HEK293 (cell line): ENCODE results near the gene RTCB.

Experiments
- CTCF ChIA-PET: fragments of 350-600 bp; formaldehyde crosslinking; extraction: SDS; loops from one replicate; lab custom pipeline; 2021; ENCODE audit warnings: antibody characterized with exemption; lab: Yijun Ruan, JAX
- POLR2A ChIA-PET: fragments of 300-600 bp; formaldehyde crosslinking; extraction: SDS; loops from one replicate; lab custom pipeline; 2020; ENCODE audit warnings: antibody characterized with exemption, inconsistent platforms; lab: Yijun Ruan, JAX
- H3K27ac ChIP-seq: fragments of 200-500 bp; sonication (Bioruptor generic); 2 replicates; pipeline ENCODE4 v1.5.1; 2014; ENCODE audit warnings: low read depth, low read length, control low read depth, inconsistent platforms; ENCODE audit errors: extremely low read depth
- H3K36me3 ChIP-seq, 2 experiments: fragments of 200-500 bp in 1 of 2; sonication (Bioruptor generic) in 1 of 2; 1 replicate in 1 of 2; 2 replicates in 1 of 2; pipeline ENCODE4 v1.5.1; 2014 to 2017; ENCODE audit warnings: inconsistent platforms in 2 of 2, low read length in 2 of 2; ENCODE audit not compliant: control insufficient read depth in 2 of 2, insufficient read depth in 1 of 2
- H3K4me1 ChIP-seq: fragments of 200-500 bp; sonication (Bioruptor generic); 2 replicates; pipeline ENCODE4 v1.5.1; 2014; ENCODE audit warnings: mild to moderate bottlenecking, low read length, inconsistent platforms; ENCODE audit not compliant: control insufficient read depth, insufficient read depth
- H3K4me3 ChIP-seq: 2 replicates; pipeline ENCODE4 v1.5.1; 2011; ENCODE audit warnings: low read depth, mild to moderate bottlenecking, control low read depth, low read length, moderate library complexity
- H3K9me3 ChIP-seq: fragments of 200-500 bp; sonication (Bioruptor generic); 2 replicates; pipeline ENCODE4 v1.5.1; 2014; ENCODE audit warnings: low read depth, low read length, inconsistent platforms; ENCODE audit not compliant: control insufficient read depth, insufficient read depth
- AEBP2 ChIP-seq: fragments of 450-650 bp; formaldehyde crosslinking; IDR thresholded peaks from 2 replicates; pipeline ENCODE4 v1.5.1; 2016; ENCODE audit warnings: missing biosample characterization, missing genetic modification characterization, borderline replicate concordance
- FEZF1 ChIP-seq: fragments of 450-650 bp; formaldehyde crosslinking; IDR thresholded peaks from 2 replicates; pipeline ENCODE4 v1.5.1; 2016; ENCODE audit warnings: missing biosample characterization, missing genetic modification characterization
- GLIS1 ChIP-seq: fragments of 450-650 bp; formaldehyde crosslinking; IDR thresholded peaks from 2 replicates; pipeline ENCODE4 v1.5.1; 2016; ENCODE audit warnings: missing biosample characterization, missing genetic modification characterization
- HOXA7 ChIP-seq: sonication (generic); formaldehyde crosslinking; IDR thresholded peaks from 2 replicates; pipeline ENCODE4 v1.8.1; 2022; ENCODE audit warnings: missing genetic modification reagents, borderline replicate concordance
- HOXC10 ChIP-seq: sonication (generic); formaldehyde crosslinking; IDR thresholded peaks from 2 replicates; pipeline ENCODE4 v1.8.1; 2023; ENCODE audit warnings: mild to moderate bottlenecking, missing genetic modification reagents
- SP7 ChIP-seq: fragments of 450-650 bp; formaldehyde crosslinking; IDR thresholded peaks from 2 replicates; pipeline ENCODE4 v1.5.1; 2016; ENCODE audit warnings: missing biosample characterization, missing genetic modification characterization
- TSHZ1 ChIP-seq: fragments of 450-650 bp; formaldehyde crosslinking; IDR thresholded peaks from 2 replicates; pipeline ENCODE4 v1.5.1; 2016; ENCODE audit warnings: missing biosample characterization, missing genetic modification characterization, borderline replicate concordance
- ZBTB49 ChIP-seq: fragments of 450-650 bp; formaldehyde crosslinking; IDR thresholded peaks from 2 replicates; pipeline ENCODE4 v1.5.1; 2016; ENCODE audit warnings: missing biosample characterization, missing genetic modification characterization, low read depth
- ZNF121 ChIP-seq: fragments of 450-650 bp; formaldehyde crosslinking; IDR thresholded peaks from 2 replicates; pipeline ENCODE4 v1.5.1; 2016; ENCODE audit warnings: missing biosample characterization, missing genetic modification characterization
- ZNF24 ChIP-seq: fragments of 450-650 bp; formaldehyde crosslinking; IDR thresholded peaks from 2 replicates; pipeline ENCODE4 v1.5.1; 2016; ENCODE audit warnings: missing biosample characterization, missing genetic modification characterization
- ZNF488 ChIP-seq: fragments of 450-650 bp; formaldehyde crosslinking; IDR thresholded peaks from 2 replicates; pipeline ENCODE4 v1.5.1; 2016; ENCODE audit warnings: missing biosample characterization, missing genetic modification characterization
- ZNF548 ChIP-seq: fragments of 450-650 bp; formaldehyde crosslinking; IDR thresholded peaks from 2 replicates; pipeline ENCODE4 v1.5.1; 2016; ENCODE audit warnings: missing biosample characterization, missing genetic modification characterization
- ZNF549 ChIP-seq: fragments of 450-650 bp; IDR thresholded peaks from 2 replicates; pipeline ENCODE4 v1.5.1; 2018; ENCODE audit warnings: missing biosample characterization, missing genetic modification characterization, mild to moderate bottlenecking, inconsistent platforms, moderate library complexity
- ZNF621 ChIP-seq: fragments of 450-650 bp; formaldehyde crosslinking; IDR thresholded peaks from 2 replicates; pipeline ENCODE4 v1.5.1; 2017; ENCODE audit warnings: missing biosample characterization, missing genetic modification characterization
- ZNF654 ChIP-seq: fragments of 450-650 bp; formaldehyde crosslinking; IDR thresholded peaks from 2 replicates; pipeline ENCODE4 v1.5.1; 2016; ENCODE audit warnings: low read depth, missing biosample characterization, missing genetic modification characterization
- ZNF768 ChIP-seq: fragments of 450-650 bp; formaldehyde crosslinking; IDR thresholded peaks from 2 replicates; pipeline ENCODE4 v1.5.1; 2018; ENCODE audit warnings: missing biosample characterization, mild to moderate bottlenecking, missing genetic modification characterization
- ZNF785 ChIP-seq: fragments of 450-650 bp; formaldehyde crosslinking; IDR thresholded peaks from 2 replicates; pipeline ENCODE4 v1.5.1; 2016; ENCODE audit warnings: missing biosample characterization, missing genetic modification characterization
- ZSCAN23 ChIP-seq: fragments of 450-650 bp; formaldehyde crosslinking; IDR thresholded peaks from 2 replicates; pipeline ENCODE4 v1.5.1; 2016; ENCODE audit warnings: missing biosample characterization, missing genetic modification characterization

The RTCB gene

GRCh38 chr22:32354360-32355351 is 57.4 kb downstream of the RTCB start:
- Histone ChIP-seq H3K9me3 (no peaks in the 10 kb centered on the region), H3K4me3 (no peak overlapping the region), H3K27ac (no peak overlapping the region), H3K4me1 (no peaks in the 10 kb centered on the region), H3K36me3 (no peaks in the 10 kb centered on the region)
- ChIA-PET CTCF (interaction anchor here (0.7 to 1.4 kb wide), 3 partner anchors 61 to 378 kb away, joined by 3 to 4 read pairs (median 4); no protein-coding TSS in a partner anchor), POLR2A (no interaction called here)
- no peak for TF ChIP-seq ZNF785 (tag by site-specific recombination)
- no peak for TF ChIP-seq ZNF621 (tag by site-specific recombination)
- TF ChIP-seq ZNF24 (tag by site-specific recombination) = no peak
- TF ChIP-seq AEBP2 = no peak
- no peak for TF ChIP-seq HOXC10
- TF ChIP-seq ZNF488 = no peak
- no peak for TF ChIP-seq FEZF1 (tag by site-specific recombination)
- no peak for TF ChIP-seq ZNF768 (tag by site-specific recombination)
- TF ChIP-seq HOXA7 (CRISPR knock-in tag) = no peak
- TF ChIP-seq ZNF549 (tag by site-specific recombination) = no peak
- TF ChIP-seq ZNF654 (tag by site-specific recombination) = no peak
- TF ChIP-seq SP7 (tag by site-specific recombination) = no peak
- no peak for TF ChIP-seq TSHZ1
- no peak for TF ChIP-seq ZSCAN23 (tag by site-specific recombination)
- no peak for TF ChIP-seq GLIS1
- TF ChIP-seq ZNF548 (tag by site-specific recombination) = no peak
- no peak for TF ChIP-seq ZBTB49 (tag by site-specific recombination)
- TF ChIP-seq ZNF121 = no peak
- TF ChIP-seq, all 188 proteins: peak for 0
